ENCODE results near the gene YBEY. TPM values are rescaled to one million over a fixed set of nuclear protein-coding genes. Genes with fewer than 3 reads are reported as not detected.

The YBEY gene
- total and polyA plus RNA-seq, 2 donors (not counting 1 experiment from before 2014, with no cell fraction given) = 15.9 to 18.6 TPM

DNA sequence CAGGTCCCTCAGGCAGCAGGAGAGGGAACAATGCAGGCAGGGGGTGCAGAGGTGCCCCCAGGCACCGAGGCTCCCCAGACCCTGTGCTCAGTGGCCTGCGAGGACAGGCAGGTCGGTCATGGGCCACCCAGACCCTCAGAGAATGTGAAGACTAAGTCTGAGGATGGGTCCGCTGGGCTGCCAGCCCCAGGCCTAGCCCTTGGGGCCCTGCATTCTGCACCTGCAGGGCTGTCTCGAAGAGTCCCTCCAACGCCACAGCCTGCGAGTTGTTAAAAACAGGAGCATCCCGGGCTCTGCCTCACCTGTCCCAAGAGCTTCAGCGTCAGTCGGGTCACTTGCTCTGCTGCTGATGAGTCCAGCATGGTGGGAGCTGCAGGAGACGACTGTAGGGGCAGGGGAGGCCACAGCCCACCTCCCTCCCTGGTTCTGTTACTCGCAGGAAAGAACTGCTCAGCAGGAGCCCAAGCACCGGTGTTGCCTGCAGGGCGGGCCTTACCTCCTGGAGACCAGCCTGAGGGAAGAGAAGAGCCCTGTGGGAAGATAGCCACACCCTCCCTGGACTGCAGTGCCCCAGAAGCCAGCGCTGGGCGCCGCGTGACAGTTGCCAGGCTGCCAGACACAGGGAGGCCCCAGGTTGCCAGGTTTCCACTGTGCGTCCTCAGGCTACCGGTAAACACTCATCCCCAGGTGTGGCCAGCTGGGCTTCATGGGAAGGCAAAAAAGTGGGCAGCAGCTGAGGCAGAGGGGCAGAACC lies 31.7 kb downstream of the YBEY start:
- Histone ChIP-seq H3K4me2 (ENCODE audit: extremely low read depth, insufficient read depth, low read length) (no peak overlapping the region), H3K9ac (ENCODE audit: insufficient read depth, low read length) (no peak overlapping the region), H3K4me1 (ENCODE audit: control insufficient read depth, extremely low read depth, insufficient read depth, low read length) (peaks cover 15% of the 10 kb centered on the region), H3K36me3 (ENCODE audit: control insufficient read depth, insufficient read depth, low read length) (peaks cover 6% of the 10 kb centered on the region), H3K79me2 (ENCODE audit: control insufficient read depth, insufficient read depth, low read length) (peaks cover 28% of the 10 kb centered on the region), H3K4me3 (replicated peaks in 1 of 4; ENCODE audit: control extremely low read depth in 1 of 4, insufficient read depth in 1 of 4, low read depth in 3 of 4, low read length in 4 of 4) (no peak overlapping the region), H2AFZ (ENCODE audit: low read length) (no peak overlapping the region), H4K20me1 (ENCODE audit: control insufficient read depth, extremely low read depth, insufficient read depth, low read length) (no peaks in the 10 kb centered on the region), H3K27me3 (ENCODE audit: control insufficient read depth, insufficient read depth, low read length) (no peaks in the 10 kb centered on the region), H3K9me3 (ENCODE audit: control insufficient read depth, insufficient read depth, low read depth, low read length) (no peaks in the 10 kb centered on the region), H3K27ac (ENCODE audit: insufficient read depth, low read length) (no peak overlapping the region)
- DNase-seq (ENCODE audit: low read depth in 2 of 2) = no peak
- TF ChIP-seq, protein P1, sequence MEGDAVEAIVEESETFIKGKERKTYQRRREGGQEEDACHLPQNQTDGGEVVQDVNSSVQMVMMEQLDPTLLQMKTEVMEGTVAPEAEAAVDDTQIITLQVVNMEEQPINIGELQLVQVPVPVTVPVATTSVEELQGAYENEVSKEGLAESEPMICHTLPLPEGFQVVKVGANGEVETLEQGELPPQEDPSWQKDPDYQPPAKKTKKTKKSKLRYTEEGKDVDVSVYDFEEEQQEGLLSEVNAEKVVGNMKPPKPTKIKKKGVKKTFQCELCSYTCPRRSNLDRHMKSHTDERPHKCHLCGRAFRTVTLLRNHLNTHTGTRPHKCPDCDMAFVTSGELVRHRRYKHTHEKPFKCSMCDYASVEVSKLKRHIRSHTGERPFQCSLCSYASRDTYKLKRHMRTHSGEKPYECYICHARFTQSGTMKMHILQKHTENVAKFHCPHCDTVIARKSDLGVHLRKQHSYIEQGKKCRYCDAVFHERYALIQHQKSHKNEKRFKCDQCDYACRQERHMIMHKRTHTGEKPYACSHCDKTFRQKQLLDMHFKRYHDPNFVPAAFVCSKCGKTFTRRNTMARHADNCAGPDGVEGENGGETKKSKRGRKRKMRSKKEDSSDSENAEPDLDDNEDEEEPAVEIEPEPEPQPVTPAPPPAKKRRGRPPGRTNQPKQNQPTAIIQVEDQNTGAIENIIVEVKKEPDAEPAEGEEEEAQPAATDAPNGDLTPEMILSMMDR (conservative IDR thresholded peaks at IDR 0.05 in 1 of 2, IDR thresholded peaks at IDR 0.05 in 1 of 2; ENCODE audit: low read depth in 1 of 2, low read length in 2 of 2) = no peak
- no peak for TF ChIP-seq EZH2 (IDR thresholded peaks at IDR 0.05; ENCODE audit: low read length, missing control alignments)

GRCh38 chr21:46318464-46318845 lies 32.3 kb downstream of the YBEY start:
- Histone ChIP-seq H4K20me1 (ENCODE audit: control insufficient read depth, extremely low read depth, insufficient read depth, low read length) (no peaks in the 10 kb centered on the region), H3K9me3 (ENCODE audit: control insufficient read depth, insufficient read depth, low read depth, low read length) (no peaks in the 10 kb centered on the region), H2AFZ (ENCODE audit: low read length) (no peak overlapping the region), H3K36me3 (ENCODE audit: control insufficient read depth, insufficient read depth, low read length) (peaks cover 4% of the 10 kb centered on the region), H3K9ac (ENCODE audit: insufficient read depth, low read length) (no peak overlapping the region), H3K4me1 (ENCODE audit: control insufficient read depth, extremely low read depth, insufficient read depth, low read length) (peaks cover 15% of the 10 kb centered on the region), H3K27me3 (ENCODE audit: control insufficient read depth, insufficient read depth, low read length) (no peaks in the 10 kb centered on the region), H3K4me3 (replicated peaks in 1 of 4; ENCODE audit: control extremely low read depth in 1 of 4, insufficient read depth in 1 of 4, low read depth in 3 of 4, low read length in 4 of 4) (no peak overlapping the region), H3K27ac (ENCODE audit: insufficient read depth, low read length) (no peak overlapping the region), H3K4me2 (ENCODE audit: extremely low read depth, insufficient read depth, low read length) (no peak overlapping the region), H3K79me2 (ENCODE audit: control insufficient read depth, insufficient read depth, low read length) (peaks cover 34% of the 10 kb centered on the region)
- no peak for DNase-seq (ENCODE audit: low read depth in 2 of 2)
- TF ChIP-seq EZH2 (IDR thresholded peaks at IDR 0.05; ENCODE audit: low read length, missing control alignments) = no peak
- TF ChIP-seq, protein P1 (conservative IDR thresholded peaks at IDR 0.05 in 1 of 2, IDR thresholded peaks at IDR 0.05 in 1 of 2; ENCODE audit: low read depth in 1 of 2, low read length in 2 of 2) = no peak

GRCh38 chr21:46319186-46319585 lies 33.0 kb downstream of the YBEY start:
- H3K27me3 ChIP-seq (ENCODE audit: control insufficient read depth, insufficient read depth, low read length) = no peaks in the 10 kb centered on the region
- H4K20me1 ChIP-seq (ENCODE audit: control insufficient read depth, extremely low read depth, insufficient read depth, low read length) = no peaks in the 10 kb centered on the region
- no peak overlapping the region for H2AFZ ChIP-seq (ENCODE audit: low read length)
- TF ChIP-seq, protein P1 (conservative IDR thresholded peaks at IDR 0.05 in 1 of 2, IDR thresholded peaks at IDR 0.05 in 1 of 2; ENCODE audit: low read depth in 1 of 2, low read length in 2 of 2) = no peak
- no peak for TF ChIP-seq EZH2 (IDR thresholded peaks at IDR 0.05; ENCODE audit: low read length, missing control alignments)
- no peak overlapping the region for H3K4me2 ChIP-seq (ENCODE audit: extremely low read depth, insufficient read depth, low read length)
- peaks cover 4% of the 10 kb centered on the region for H3K36me3 ChIP-seq (ENCODE audit: control insufficient read depth, insufficient read depth, low read length)
- H3K4me3 ChIP-seq (replicated peaks in 1 of 4; ENCODE audit: control extremely low read depth in 1 of 4, insufficient read depth in 1 of 4, low read depth in 3 of 4, low read length in 4 of 4) = no peak overlapping the region
- no peak overlapping the region for H3K27ac ChIP-seq (ENCODE audit: insufficient read depth, low read length)
- peaks cover 15% of the 10 kb centered on the region for H3K4me1 ChIP-seq (ENCODE audit: control insufficient read depth, extremely low read depth, insufficient read depth, low read length)
- no peaks in the 10 kb centered on the region for H3K9me3 ChIP-seq (ENCODE audit: control insufficient read depth, insufficient read depth, low read depth, low read length)
- H3K9ac ChIP-seq (ENCODE audit: insufficient read depth, low read length) = no peak overlapping the region
- no peak for DNase-seq (ENCODE audit: low read depth in 2 of 2)
- H3K79me2 ChIP-seq (ENCODE audit: control insufficient read depth, insufficient read depth, low read length) = peaks cover 35% of the 10 kb centered on the region
